HUES6 (cell line): ENCODE results near the gene BRIP1.
"Not testable (repeated sequence)": the region's sequence is repeated elsewhere in the genome, so short reads cannot be mapped to it uniquely, and the experiment has no call there.

ENCODE experiments used
- H3K27ac ChIP-seq: 2 replicates; pipeline ENCODE4 v1.7.0; 2013; ENCODE audit warnings: low read depth, mild to moderate bottlenecking, low read length, inconsistent platforms
- H3K27me3 ChIP-seq: 2 replicates; pipeline ENCODE4 v1.6.1; 2013; ENCODE audit warnings: low read length; ENCODE audit not compliant: control insufficient read depth, insufficient read depth
- H3K36me3 ChIP-seq: 2 replicates; pipeline ENCODE4 v1.6.1; 2013; ENCODE audit warnings: low read length; ENCODE audit not compliant: control insufficient read depth, insufficient read depth
- H3K4me1 ChIP-seq: 2 replicates; pipeline ENCODE4 v1.6.1; 2013; ENCODE audit warnings: low read length; ENCODE audit not compliant: control insufficient read depth, insufficient read depth
- H3K4me3 ChIP-seq: 2 replicates; pipeline ENCODE4 v1.5.1; 2013; ENCODE audit warnings: low read depth, low read length
- H3K9ac ChIP-seq: one replicate; pipeline ENCODE4 v1.6.1; 2013; ENCODE audit warnings: mild to moderate bottlenecking, low read length
- H3K9me3 ChIP-seq: 2 replicates; pipeline ENCODE4 v1.6.1; 2013; ENCODE audit warnings: low read depth, low read length; ENCODE audit not compliant: control insufficient read depth, insufficient read depth

BRIP1 gene

GRCh38 chr17:61731330-61731729 is 132.0 kb downstream of the BRIP1 start:
- H3K4me1 ChIP-seq = no peaks in the 10 kb centered on the region
- no peaks in the 10 kb centered on the region for H3K9me3 ChIP-seq
- peaks cover under 1% of the 10 kb centered on the region; the same call in 1 of the 2 replicates for H3K36me3 ChIP-seq
- H3K27me3 ChIP-seq = no peaks in the 10 kb centered on the region
- H3K27ac ChIP-seq = no peak overlapping the region
- H3K4me3 ChIP-seq = no peak overlapping the region
- H3K9ac ChIP-seq = no peak overlapping the region

- Histone ChIP-seq H3K27ac (no peak overlapping the region), H3K9me3 (no peaks in the 10 kb centered on the region), H3K9ac (no peak overlapping the region), H3K36me3 (peaks cover 6% of the 10 kb centered on the region), H3K27me3 (no peaks in the 10 kb centered on the region), H3K4me3 (no peak overlapping the region), H3K4me1 (no peaks in the 10 kb centered on the region)
Observed at GRCh38 chr17:61729690-61730268, 133.5 kb downstream of the BRIP1 start.

- Histone ChIP-seq H3K27me3 (no peaks in the 10 kb centered on the region), H3K27ac (no peak overlapping the region), H3K9me3 (no peaks in the 10 kb centered on the region), H3K9ac (no peak overlapping the region), H3K36me3 (peaks cover 6% of the 10 kb centered on the region), H3K4me3 (no peak overlapping the region), H3K4me1 (no peaks in the 10 kb centered on the region)
Observed at GRCh38 chr17:61728297-61728836, 135.0 kb downstream of the BRIP1 start.

- H3K36me3 ChIP-seq, H3K9me3 ChIP-seq, H3K27me3 ChIP-seq, H3K4me3 ChIP-seq, H3K9ac ChIP-seq, H3K27ac ChIP-seq, H3K4me1 ChIP-seq: not testable (repeated sequence)
Observed at GRCh38 chr17:61727798-61728197, 135.5 kb downstream of the BRIP1 start.

GRCh38 chr17:61726977-61727376 is 136.4 kb downstream of the BRIP1 start:
- Histone ChIP-seq H3K36me3 (peaks cover 6% of the 10 kb centered on the region), H3K9me3 (no peaks in the 10 kb centered on the region), H3K4me1 (no peaks in the 10 kb centered on the region)

GRCh38 chr17:61724777-61725176 is 138.6 kb downstream of the BRIP1 start:
- no peak overlapping the region for H3K9ac ChIP-seq
- H3K27ac ChIP-seq = no peak overlapping the region

More at GRCh38 chr17:61726977-61727376, 136.4 kb downstream of the BRIP1 start:
- Histone ChIP-seq H3K4me3 (no peak overlapping the region), H3K9ac (no peak overlapping the region), H3K27me3 (no peaks in the 10 kb centered on the region), H3K27ac (no peak overlapping the region)

GRCh38 chr17:61723914-61724313 is 139.4 kb downstream of the BRIP1 start:
- Histone ChIP-seq H3K9ac (no peak overlapping the region), H3K27ac (no peak overlapping the region), H3K4me3 (no peak overlapping the region), H3K4me1 (no peaks in the 10 kb centered on the region), H3K27me3 (no peaks in the 10 kb centered on the region), H3K36me3 (peaks cover 6% of the 10 kb centered on the region), H3K9me3 (no peaks in the 10 kb centered on the region)

More at GRCh38 chr17:61724777-61725176, 138.6 kb downstream of the BRIP1 start:
- Histone ChIP-seq H3K9me3 (no peaks in the 10 kb centered on the region), H3K4me1 (no peaks in the 10 kb centered on the region), H3K4me3 (no peak overlapping the region), H3K36me3 (peaks cover 6% of the 10 kb centered on the region), H3K27me3 (no peaks in the 10 kb centered on the region)

- Histone ChIP-seq H3K9me3 (0 out of 2 replicates have a peak, but pooled peaks cover 3% of the 10 kb centered on the region), H3K36me3 (peaks cover 6% of the 10 kb centered on the region)
Observed at GRCh38 chr17:61723183-61723582, 140.1 kb downstream of the BRIP1 start.

GRCh38 chr17:61722398-61722797 is 140.9 kb downstream of the BRIP1 start:
- peaks cover 6% of the 10 kb centered on the region for H3K36me3 ChIP-seq
- no peaks in the 10 kb centered on the region for H3K27me3 ChIP-seq
- no peak overlapping the region for H3K27ac ChIP-seq
- H3K9me3 ChIP-seq = 0 out of 2 replicates have a peak, but pooled peaks cover 3% of the 10 kb centered on the region
- no peaks in the 10 kb centered on the region for H3K4me1 ChIP-seq
- no peak overlapping the region for H3K9ac ChIP-seq
- no peak overlapping the region for H3K4me3 ChIP-seq

More at GRCh38 chr17:61723183-61723582, 140.1 kb downstream of the BRIP1 start:
- Histone ChIP-seq H3K4me3 (no peak overlapping the region), H3K27me3 (no peaks in the 10 kb centered on the region), H3K27ac (no peak overlapping the region), H3K4me1 (no peaks in the 10 kb centered on the region), H3K9ac (no peak overlapping the region)

- H3K9me3 ChIP-seq = peaks cover 10% of the 10 kb centered on the region; the same call in 1 of the 2 replicates
- H3K4me3 ChIP-seq = no peak overlapping the region
- H3K9ac ChIP-seq = no peak overlapping the region
- H3K27ac ChIP-seq = no peak overlapping the region
- peaks cover 10% of the 10 kb centered on the region; the same call in 1 of the 2 replicates for H3K36me3 ChIP-seq
- H3K27me3 ChIP-seq = no peaks in the 10 kb centered on the region
- no peaks in the 10 kb centered on the region for H3K4me1 ChIP-seq
Observed at GRCh38 chr17:61720016-61720795, 143.1 kb downstream of the BRIP1 start.

- not testable (repeated sequence) for H3K9ac ChIP-seq
- H3K36me3 ChIP-seq = peaks cover 14% of the 10 kb centered on the region
Observed at GRCh38 chr17:61719220-61719619, 144.1 kb downstream of the BRIP1 start.

More at GRCh38 chr17:61719220-61719619, 144.1 kb downstream of the BRIP1 start:
- H3K27me3 ChIP-seq, H3K4me1 ChIP-seq, H3K4me3 ChIP-seq, H3K27ac ChIP-seq: not testable (repeated sequence)
- peaks cover 10% of the 10 kb centered on the region; the same call in 1 of the 2 replicates for H3K9me3 ChIP-seq
